ENCODE data around the gene NTF4. TPM values are rescaled to one million over a fixed set of nuclear protein-coding genes. Genes with fewer than 3 reads are reported as not detected.

NTF4 gene, protein sequence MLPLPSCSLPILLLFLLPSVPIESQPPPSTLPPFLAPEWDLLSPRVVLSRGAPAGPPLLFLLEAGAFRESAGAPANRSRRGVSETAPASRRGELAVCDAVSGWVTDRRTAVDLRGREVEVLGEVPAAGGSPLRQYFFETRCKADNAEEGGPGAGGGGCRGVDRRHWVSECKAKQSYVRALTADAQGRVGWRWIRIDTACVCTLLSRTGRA
- not detected in 2 replicates for total RNA-seq

DNA sequence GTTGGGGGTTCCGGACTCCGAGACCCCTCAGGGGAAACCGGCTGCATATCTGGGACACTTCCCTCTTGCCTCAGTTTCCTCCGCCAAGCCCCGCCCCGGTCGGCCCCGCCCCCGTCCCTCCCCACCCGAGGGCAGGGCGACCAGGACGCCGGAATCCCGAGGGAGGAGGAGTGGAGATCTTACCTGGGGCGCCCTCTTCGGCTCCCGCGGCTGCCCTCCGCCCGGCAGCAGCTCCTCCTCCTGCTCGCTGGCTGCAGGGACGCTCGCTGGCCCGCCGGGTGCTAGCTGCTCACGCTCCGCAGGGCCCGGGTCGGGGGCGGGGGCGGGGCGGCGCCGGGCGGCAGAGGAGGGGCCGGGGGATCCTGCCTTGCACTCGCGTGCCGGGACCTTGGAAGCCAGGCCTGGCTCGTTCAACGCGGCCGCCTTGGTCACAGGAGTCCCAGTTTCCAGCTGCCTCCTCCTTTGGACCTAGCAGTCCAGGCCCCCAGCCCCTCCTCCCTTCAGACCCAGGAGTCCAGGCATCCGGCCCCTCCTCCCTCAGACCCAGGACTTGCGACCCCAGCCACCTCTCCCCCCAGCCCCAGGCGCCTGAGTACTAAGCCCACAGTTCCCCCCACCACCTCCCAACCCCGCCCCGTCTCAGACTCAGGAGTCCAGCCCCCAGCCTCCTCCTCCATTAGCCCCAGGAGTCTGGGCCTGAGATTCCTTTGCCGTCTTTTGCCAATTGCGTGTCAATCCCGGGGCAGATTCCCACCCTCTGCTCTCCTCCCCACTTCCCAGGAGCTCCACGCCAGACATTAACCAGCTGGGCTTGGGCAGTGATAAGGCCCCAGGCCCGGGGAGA lies at the start of gene NTF4:
TSS of gene NTF4 (minus strand) at position 51 of the 844 bp plus-strand sequence. CDS start 2,821 bp downstream, outside the sequence.
- H3K36me3 ChIP-seq (ENCODE audit: insufficient read depth, low read length) = no peaks in the 10 kb centered on the region
- H3K4me3 ChIP-seq (ENCODE audit: insufficient read depth, low read length) = peak within 1 kb of the TSS; percentile 19
- no peaks in the 10 kb centered on the region for H3K9me3 ChIP-seq (ENCODE audit: low read depth, low read length)
- TF ChIP-seq, protein P1, sequence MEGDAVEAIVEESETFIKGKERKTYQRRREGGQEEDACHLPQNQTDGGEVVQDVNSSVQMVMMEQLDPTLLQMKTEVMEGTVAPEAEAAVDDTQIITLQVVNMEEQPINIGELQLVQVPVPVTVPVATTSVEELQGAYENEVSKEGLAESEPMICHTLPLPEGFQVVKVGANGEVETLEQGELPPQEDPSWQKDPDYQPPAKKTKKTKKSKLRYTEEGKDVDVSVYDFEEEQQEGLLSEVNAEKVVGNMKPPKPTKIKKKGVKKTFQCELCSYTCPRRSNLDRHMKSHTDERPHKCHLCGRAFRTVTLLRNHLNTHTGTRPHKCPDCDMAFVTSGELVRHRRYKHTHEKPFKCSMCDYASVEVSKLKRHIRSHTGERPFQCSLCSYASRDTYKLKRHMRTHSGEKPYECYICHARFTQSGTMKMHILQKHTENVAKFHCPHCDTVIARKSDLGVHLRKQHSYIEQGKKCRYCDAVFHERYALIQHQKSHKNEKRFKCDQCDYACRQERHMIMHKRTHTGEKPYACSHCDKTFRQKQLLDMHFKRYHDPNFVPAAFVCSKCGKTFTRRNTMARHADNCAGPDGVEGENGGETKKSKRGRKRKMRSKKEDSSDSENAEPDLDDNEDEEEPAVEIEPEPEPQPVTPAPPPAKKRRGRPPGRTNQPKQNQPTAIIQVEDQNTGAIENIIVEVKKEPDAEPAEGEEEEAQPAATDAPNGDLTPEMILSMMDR (IDR thresholded peaks at IDR 0.05; ENCODE audit: extremely low read depth, low read depth, low read length) = no peak
- no peaks in the 10 kb centered on the region for H3K79me2 ChIP-seq (ENCODE audit: insufficient read depth, low read length)
- no peaks in the 10 kb centered on the region for H3K4me1 ChIP-seq (ENCODE audit: insufficient read depth, low read length)
- H3K4me2 ChIP-seq (ENCODE audit: insufficient read depth, low read length) = peak within 1 kb of the TSS; percentile 48
- H3K27ac ChIP-seq (ENCODE audit: low read depth, low read length) = no peak within 1 kb of the TSS
- H3K27me3 ChIP-seq (ENCODE audit: insufficient read depth, low read length) = peaks cover 3% of the 10 kb centered on the region
- peak; percentile 94 for DNase-seq (ENCODE audit: insufficient read length, low spot score, missing footprints)
- H2AFZ ChIP-seq (ENCODE audit: low read length) = no peak within 1 kb of the TSS
- H4K20me1 ChIP-seq (ENCODE audit: insufficient read depth, low read length) = peaks cover 3% of the 10 kb centered on the region

DNA sequence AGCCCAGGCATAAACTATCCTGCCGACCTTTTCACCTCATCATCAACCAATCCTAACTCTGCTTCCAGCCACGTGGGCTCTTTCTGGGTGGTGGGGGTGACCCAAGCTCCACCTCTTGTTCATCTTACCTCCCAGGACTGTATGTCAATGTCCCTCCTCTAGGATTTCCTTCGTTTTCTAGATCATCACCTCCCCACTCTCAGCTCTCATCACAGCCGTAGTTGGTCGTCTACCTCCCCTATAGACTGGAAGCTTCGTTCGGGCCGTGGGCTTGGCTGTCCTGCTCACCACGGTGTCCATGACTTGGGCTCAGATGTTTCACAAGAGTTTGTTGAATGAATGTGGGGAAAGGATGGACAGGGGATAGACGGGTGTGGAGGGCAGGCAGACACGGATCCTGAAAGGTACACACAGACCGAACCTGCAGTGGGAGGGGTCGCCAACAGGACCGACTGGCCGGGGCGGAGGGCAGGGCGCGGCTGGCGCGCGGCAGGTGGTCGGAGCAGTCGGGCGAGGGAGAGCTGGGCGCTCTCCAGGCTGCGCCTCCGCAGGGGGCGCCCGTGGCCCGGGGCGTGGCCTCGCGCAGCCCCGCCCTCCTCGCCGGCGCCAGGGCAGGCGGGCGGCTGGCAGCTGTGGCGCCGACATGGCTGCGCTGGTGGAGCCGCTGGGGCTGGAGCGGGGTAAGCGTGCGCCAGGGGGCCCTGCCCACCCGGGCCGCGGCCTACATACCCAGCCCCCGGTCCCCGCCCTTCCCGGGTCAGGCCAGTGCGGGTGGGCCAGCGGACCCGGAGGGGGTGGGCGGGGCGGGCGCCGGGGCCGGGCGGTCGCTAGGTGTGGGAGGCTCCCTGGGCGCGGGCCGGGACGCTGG lies 49.4 kb upstream of the NTF4 start, which contains the start of gene LIN7B:
TSS of gene LIN7B (plus strand) at position 609 of the 868 bp plus-strand sequence. CDS start at position 644, 35 bp downstream.
- H3K4me1 ChIP-seq (ENCODE audit: insufficient read depth, low read length) = peaks cover 24% of the 10 kb centered on the region

DNA sequence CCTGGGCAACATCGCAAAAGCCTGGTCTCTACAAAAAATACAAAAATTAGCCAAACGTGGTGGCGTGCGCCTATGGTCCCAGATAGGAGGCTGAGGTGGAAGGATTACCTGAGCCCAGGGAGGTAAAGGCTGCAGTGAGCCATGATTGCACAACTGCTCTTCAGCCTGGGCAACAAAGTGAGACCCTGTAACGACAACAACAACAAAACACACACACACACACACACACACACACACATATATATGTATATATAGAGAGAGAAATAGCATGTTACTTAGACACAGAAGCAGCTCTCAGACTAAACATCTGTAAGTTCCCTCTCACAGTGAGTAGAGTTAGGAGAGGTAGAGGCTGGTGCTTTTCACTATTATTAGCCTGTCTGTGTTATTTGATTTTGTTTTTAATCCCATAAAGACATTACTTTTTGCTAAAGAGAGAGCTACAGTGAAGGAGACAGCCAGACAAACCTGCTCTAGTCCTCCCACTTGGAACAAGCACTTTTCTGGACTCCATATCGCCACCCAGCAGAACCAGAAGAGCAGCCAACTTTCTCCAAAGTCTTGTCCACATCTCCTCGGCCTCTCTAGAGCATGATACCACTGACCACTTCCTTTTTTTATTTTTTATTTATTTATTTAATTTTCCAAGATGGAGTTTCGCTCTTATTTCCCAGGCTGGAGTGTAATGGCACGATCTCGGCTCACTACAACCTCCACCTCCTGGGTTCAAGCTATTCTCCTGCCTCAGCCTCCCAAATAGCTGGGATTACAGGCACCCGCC lies 46.8 kb upstream of the NTF4 start:
- TF ChIP-seq, protein P1 (IDR thresholded peaks at IDR 0.05; ENCODE audit: extremely low read depth, low read depth, low read length) = no peak
- peak; percentile 67 for DNase-seq (ENCODE audit: insufficient read length, low spot score, missing footprints)
- H3K9me3 ChIP-seq (ENCODE audit: low read depth, low read length) = no peaks in the 10 kb centered on the region
- no peak overlapping the region for H3K27ac ChIP-seq (ENCODE audit: low read depth, low read length)
- peaks cover 12% of the 10 kb centered on the region for H3K79me2 ChIP-seq (ENCODE audit: insufficient read depth, low read length)
- H2AFZ ChIP-seq (ENCODE audit: low read length) = no peak overlapping the region
- H3K4me2 ChIP-seq (ENCODE audit: insufficient read depth, low read length) = no peak overlapping the region
- H3K4me1 ChIP-seq (ENCODE audit: insufficient read depth, low read length) = peaks cover 19% of the 10 kb centered on the region
- peaks cover 36% of the 10 kb centered on the region for H3K36me3 ChIP-seq (ENCODE audit: insufficient read depth, low read length)
- H4K20me1 ChIP-seq (ENCODE audit: insufficient read depth, low read length) = peaks cover 29% of the 10 kb centered on the region
- H3K4me3 ChIP-seq (ENCODE audit: insufficient read depth, low read length) = no peak overlapping the region
- H3K27me3 ChIP-seq (ENCODE audit: insufficient read depth, low read length) = no peaks in the 10 kb centered on the region

More for the DNA sequence above, 49.4 kb upstream of the NTF4 start, which contains the start of gene LIN7B:
- peak within 1 kb of the TSS; percentile 90 for H3K4me2 ChIP-seq (ENCODE audit: insufficient read depth, low read length)
- no peaks in the 10 kb centered on the region for H3K9me3 ChIP-seq (ENCODE audit: low read depth, low read length)
- H4K20me1 ChIP-seq (ENCODE audit: insufficient read depth, low read length) = peaks cover 11% of the 10 kb centered on the region
- H3K27ac ChIP-seq (ENCODE audit: low read depth, low read length) = no peak within 1 kb of the TSS
- DNase-seq (ENCODE audit: insufficient read length, low spot score, missing footprints) = peak; percentile 100
- H2AFZ ChIP-seq (ENCODE audit: low read length) = peak within 1 kb of the TSS; percentile 67
- TF ChIP-seq, protein P1 (IDR thresholded peaks at IDR 0.05; ENCODE audit: extremely low read depth, low read depth, low read length) = peak; percentile 31
- peaks cover 2% of the 10 kb centered on the region for H3K79me2 ChIP-seq (ENCODE audit: insufficient read depth, low read length)
- H3K27me3 ChIP-seq (ENCODE audit: insufficient read depth, low read length) = no peaks in the 10 kb centered on the region
- H3K36me3 ChIP-seq (ENCODE audit: insufficient read depth, low read length) = peaks cover 10% of the 10 kb centered on the region
- H3K4me3 ChIP-seq (ENCODE audit: insufficient read depth, low read length) = peak within 1 kb of the TSS; percentile 82

All from osteoblast (primary cell).